Endothelial cell of umbilical vein (primary cell): Measurements from ENCODE around the gene CFAP46. TPM values are rescaled to one million over a fixed set of nuclear protein-coding genes. Genes with fewer than 3 reads are reported as not detected.

Experiments
- BruUV-seq: library from RNA; stranded (reverse); fragments of 400-500 nt; replicated peaks from 2 replicates; lab custom pipeline; 2021; lab: Mats Ljungman, UMichigan
- CTCF ChIA-PET: fragments of 300-600, 350-600 bp; sonication (Branson Sonifier 250); formaldehyde crosslinking; loops from one replicate; lab custom pipeline; 2021; ENCODE audit warnings: antibody characterized with exemption, inconsistent platforms; lab: Charles Lee
- POLR2A ChIA-PET: fragments of 300-600, 350-600 bp; sonication (Branson Sonifier 250); formaldehyde crosslinking; loops from one replicate; lab custom pipeline; 2021; ENCODE audit warnings: antibody characterized with exemption, inconsistent platforms; lab: Charles Lee
- DNase-seq: peaks from one replicate; pipeline ENCODE4 v3.0.0-alpha.2; 2011; ENCODE audit warnings: low read depth, low spot score
- FAIRE-seq: peaks from 2 replicates; lab custom pipeline; 2011; peaks lifted over from hg19 to GRCh38; lab: Jason Lieb, UNC
- H2AFZ ChIP-seq: 2 replicates; pipeline ENCODE4 v1.6.0; 2012; ENCODE audit warnings: low read depth, low read length, control low read depth, inconsistent platforms
- H3K27ac ChIP-seq: 2 replicates; pipeline ENCODE4 v1.5.1; 2011; ENCODE audit warnings: low read depth, mild to moderate bottlenecking, control low read depth, low read length, moderate library complexity; ENCODE audit not compliant: insufficient read depth
- H3K27me3 ChIP-seq, 2 experiments: 2 replicates each; pipeline versions ENCODE4 v1.6.0 to v1.6.1; 2011; ENCODE audit warnings: low read length in 2 of 2, mixed read lengths in 1 of 2; ENCODE audit not compliant: control insufficient read depth in 2 of 2, insufficient read depth in 2 of 2
- H3K36me3 ChIP-seq, 2 experiments: 2 replicates in 1 of 2; 3 replicates in 1 of 2; pipeline ENCODE4 v1.5.1; 2011; ENCODE audit warnings: low read length in 2 of 2, mild to moderate bottlenecking in 1 of 2, moderate library complexity in 1 of 2; ENCODE audit not compliant: control insufficient read depth in 2 of 2, insufficient read depth in 2 of 2; ENCODE audit errors: extremely low read depth in 1 of 2
- H3K4me1 ChIP-seq: 3 replicates; pipeline ENCODE4 v1.5.1; 2011; ENCODE audit warnings: mild to moderate bottlenecking, low read length; ENCODE audit not compliant: control insufficient read depth, insufficient read depth; ENCODE audit errors: extremely low read depth
- H3K4me2 ChIP-seq: 2 replicates; pipeline ENCODE4 v1.6.1; 2011; ENCODE audit warnings: low read length, control low read depth, mixed read lengths; ENCODE audit not compliant: insufficient read depth
- H3K4me3 ChIP-seq, 3 experiments: fragments of 200-600 bp in 1 of 3; sonication (generic), shearing (Covaris generic) in 1 of 3; replicated peaks in 1 of 3; 2 replicates each; pipeline ENCODE4 v1.5.1; 2011 to 2016; ENCODE audit warnings: control low read depth in 3 of 3, low read length in 3 of 3, mild to moderate bottlenecking in 2 of 3, inconsistent platforms in 1 of 3, low read depth in 1 of 3, moderate library complexity in 1 of 3; ENCODE audit not compliant: insufficient read depth in 1 of 3
- H3K79me2 ChIP-seq: 2 replicates; pipeline ENCODE4 v1.6.0; 2012; ENCODE audit warnings: low read length, inconsistent platforms; ENCODE audit not compliant: control insufficient read depth, insufficient read depth
- H3K9ac ChIP-seq: replicated peaks from 2 replicates; pipeline ENCODE3; 2011; ENCODE audit warnings: low read length, control low read depth; ENCODE audit not compliant: insufficient read depth; ENCODE audit errors: extremely low read depth
- H3K9me1 ChIP-seq: replicated peaks from 3 replicates; pipeline ENCODE4 v1.6.0; 2011; ENCODE audit warnings: mild to moderate bottlenecking, low read length; ENCODE audit not compliant: control insufficient read depth, insufficient read depth; ENCODE audit errors: extremely low read depth
- H3K9me3 ChIP-seq: replicated peaks from 2 replicates; pipeline ENCODE4 v1.5.1; 2012; ENCODE audit warnings: low read length, inconsistent platforms; ENCODE audit not compliant: control insufficient read depth, insufficient read depth
- H4K20me1 ChIP-seq: replicated peaks from 2 replicates; pipeline ENCODE3; 2011; ENCODE audit warnings: mild to moderate bottlenecking, low read length; ENCODE audit not compliant: control insufficient read depth, insufficient read depth; ENCODE audit errors: extremely low read depth
- CTCF ChIP-seq, 2 donors: IDR thresholded peaks; 1 replicate in 1 of 2; 2 replicates in 1 of 2; pipeline ENCODE4 v1.5.1; 2011; ENCODE audit warnings: low read length in 2 of 2, mild to moderate bottlenecking in 2 of 2, moderate library complexity in 2 of 2, control low read depth in 1 of 2, inconsistent platforms in 1 of 2, low read depth in 1 of 2; ENCODE audit not compliant: insufficient read depth in 1 of 2; ENCODE audit errors: extremely low read depth in 1 of 2
- EZH2 ChIP-seq: IDR thresholded peaks from 2 replicates; pipeline ENCODE4 v1.6.1; 2012; ENCODE audit warnings: borderline replicate concordance, low read depth, mild to moderate bottlenecking, moderate library complexity, low read length, inconsistent platforms; ENCODE audit not compliant: severe bottlenecking
- FOS ChIP-seq: IDR thresholded peaks from 2 replicates; pipeline ENCODE4 v1.6.1; 2011; ENCODE audit warnings: mild to moderate bottlenecking, low read length, moderate library complexity, borderline replicate concordance; ENCODE audit not compliant: insufficient read depth
- GATA2 ChIP-seq: IDR thresholded peaks from 2 replicates; pipeline ENCODE4 v1.7.0; 2011; ENCODE audit warnings: low read depth, mild to moderate bottlenecking, moderate library complexity, mixed read lengths, low read length; ENCODE audit not compliant: insufficient read length, insufficient read depth
- JUN ChIP-seq: IDR thresholded peaks from 2 replicates; pipeline ENCODE4 v1.6.1; 2011; ENCODE audit warnings: borderline replicate concordance, low read depth; ENCODE audit not compliant: insufficient read length, insufficient read depth
- MAX ChIP-seq: IDR thresholded peaks from 2 replicates; pipeline ENCODE4 v1.6.1; 2011; ENCODE audit not compliant: insufficient read depth, insufficient read length
- MYC ChIP-seq: IDR thresholded peaks from one replicate; pipeline ENCODE4 v1.6.1; 2011; ENCODE audit warnings: mild to moderate bottlenecking, low read depth, low read length
- POLR2A ChIP-seq: IDR thresholded peaks from 2 replicates; pipeline ENCODE4 v1.6.1; 2012; ENCODE audit warnings: low read depth, mild to moderate bottlenecking, control low read depth, low read length
- POLR2AphosphoS5 ChIP-seq: IDR thresholded peaks from 2 replicates; pipeline ENCODE4 v1.6.1; 2012; ENCODE audit warnings: low read depth, mild to moderate bottlenecking, control low read depth, low read length, moderate library complexity; ENCODE audit not compliant: insufficient read depth
- dilution Hi-C: fragments of 300-500 bp; cut with MboI; formaldehyde crosslinking; loops from one replicate; pipeline ENCODE4 v1.15.0; 2019; ENCODE audit warnings: low sequenced_read_pairs; ENCODE audit not compliant: extremely low pct_ligation_motif_present
- intact Hi-C: fragments of 100-400 bp; cut with micrococcal nuclease; formaldehyde crosslinking; loops from one replicate; pipeline ENCODE4 v1.10.0; 2022
- polyA plus RNA-seq, 4 experiments: library from polyadenylated mRNA; depleted of rRNA in 3 of 4; stranded (reverse) in 3 of 4; unstranded in 1 of 4; fragments of >200 nt; gene quantifications; 2 replicates each; pipeline versions ENCODE4 v1.2.1 to v1.2.3, GENCODE V29; 2011 to 2012; ENCODE audit warnings: missing spikeins in 1 of 4
- total RNA-seq: library from RNA; stranded (reverse); gene quantifications from 2 replicates; pipeline ENCODE4 v1.2.3, GENCODE V29; 2021

CFAP46 gene
- total and polyA plus RNA-seq, 2 donors (not counting 3 experiments of a cell fraction or from before 2014, with no cell fraction given), result 0.75 to 0.98 TPM

GRCh38 chr10:132916956-132917666 lies 25.3 kb downstream of the CFAP46 start:
- ChIA-PET CTCF (no interaction called here), POLR2A (no interaction called here)
- TF ChIP-seq MAX (no peak), POLR2A (no peak), MYC (no peak), CTCF (IDR thresholded peaks at IDR 0.05; ENCODE audit: extremely low read depth in 1 of 2, insufficient read depth in 1 of 2, low read depth in 1 of 2, low read length in 2 of 2) (no peak), POLR2AphosphoS5 (no peak), EZH2 (no peak), GATA2 (no peak), JUN (no peak), FOS (no peak)
- no peaks in the 10 kb centered on the region for H3K36me3 ChIP-seq
- H3K27me3 ChIP-seq, result no peaks in the 10 kb centered on the region
- H3K4me2 ChIP-seq, result no peak overlapping the region
- no peaks in the 10 kb centered on the region for H3K9me1 ChIP-seq
- no peak overlapping the region for H3K27ac ChIP-seq
- BruUV-seq, result no TSS peak
- H3K9ac ChIP-seq, result no peak overlapping the region
- H2AFZ ChIP-seq, result no peak overlapping the region
- intact Hi-C loops, result no loop called here
- H4K20me1 ChIP-seq, result no peaks in the 10 kb centered on the region
- H3K4me1 ChIP-seq, result no peaks in the 10 kb centered on the region
- no peaks in the 10 kb centered on the region for H3K79me2 ChIP-seq
- H3K9me3 ChIP-seq, result no peaks in the 10 kb centered on the region
- no peak overlapping the region for H3K4me3 ChIP-seq
- DNase-seq (no peak), FAIRE-seq (no peak)
- dilution Hi-C loops, result no loop called here
